ENCODE measurements around the gene TBC1D9.

The TBC1D9 gene

DNA sequence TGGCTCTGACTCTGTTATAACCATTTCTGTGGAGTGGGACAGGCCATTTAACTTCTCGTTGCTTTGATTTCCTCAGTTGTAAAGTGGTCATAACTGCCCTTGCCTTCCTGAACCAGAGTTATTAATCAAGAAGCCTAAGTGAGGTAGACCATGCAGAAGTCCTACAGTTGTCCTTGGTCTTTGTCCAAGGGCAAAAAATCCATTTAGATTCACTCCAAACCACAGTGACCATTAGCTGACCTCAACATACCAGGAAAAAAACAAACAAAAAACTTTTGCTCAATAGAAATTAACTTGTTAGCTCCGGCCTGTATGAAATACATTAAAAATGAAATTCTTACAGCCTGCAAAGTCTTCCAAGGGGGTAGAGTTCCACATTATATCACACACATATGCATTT lies 52.7 kb downstream of the TBC1D9 start:
- Histone ChIP-seq H3K36me3 (ENCODE audit: control insufficient read depth, insufficient read depth, low read length) (no peaks in the 10 kb centered on the region), H3K4me2 (ENCODE audit: low read length) (no peak overlapping the region), H3K9me3 (ENCODE audit: control insufficient read depth, low read length) (no peaks in the 10 kb centered on the region), H3K4me1 (peaks cover 4% of the 10 kb centered on the region), H3K27me3 (ENCODE audit: control insufficient read depth, insufficient read depth, low read length) (no peaks in the 10 kb centered on the region), H3K4me3 (ENCODE audit: low read depth, low read length) (no peak overlapping the region), H3K9ac (no peak overlapping the region), H2AFZ (no peak overlapping the region), H3K79me2 (no peaks in the 10 kb centered on the region), H3K27ac (no peak overlapping the region)
- TF ChIP-seq CTCF (IDR thresholded peaks at IDR 0.05): no peak

DNA sequence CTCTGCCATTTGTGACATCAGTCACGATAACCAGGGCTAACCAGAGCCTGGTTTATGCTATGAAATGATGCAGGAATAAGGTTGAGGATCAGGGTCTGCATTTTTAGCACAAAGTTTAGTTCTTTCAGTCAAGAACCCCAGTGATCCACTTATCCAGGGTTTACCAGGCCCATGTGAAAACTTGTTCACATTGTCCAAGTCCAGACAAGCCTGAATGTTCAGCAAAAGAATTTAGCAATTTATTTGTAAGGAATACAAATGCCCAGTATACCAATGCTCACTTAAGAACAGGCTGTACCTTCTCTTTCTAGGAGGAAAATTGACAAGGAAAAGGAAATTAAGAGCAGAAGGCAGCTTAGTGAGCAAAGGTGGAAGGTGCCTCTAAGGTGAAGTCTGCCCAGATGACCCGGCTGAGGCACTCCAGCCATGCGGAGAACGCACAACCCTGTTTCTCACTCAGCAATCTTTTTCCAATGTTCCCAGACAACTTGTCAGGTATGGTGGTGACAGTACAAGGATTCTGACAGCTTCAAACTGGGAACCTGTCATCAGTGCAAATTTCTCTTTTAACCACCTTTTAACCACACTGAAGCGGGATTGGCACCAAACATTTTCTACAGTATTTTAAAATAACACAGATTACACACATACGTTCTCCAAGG lies 54.0 kb downstream of the TBC1D9 start:
- no peaks in the 10 kb centered on the region for H3K36me3 ChIP-seq (ENCODE audit: control insufficient read depth, insufficient read depth, low read length)
- no peak overlapping the region for H3K4me2 ChIP-seq (ENCODE audit: low read length)
- H3K9me3 ChIP-seq (ENCODE audit: control insufficient read depth, low read length): no peaks in the 10 kb centered on the region
- no peaks in the 10 kb centered on the region for H3K27me3 ChIP-seq (ENCODE audit: control insufficient read depth, insufficient read depth, low read length)
- H2AFZ ChIP-seq: no peak overlapping the region
- no peak overlapping the region for H3K27ac ChIP-seq
- H3K4me1 ChIP-seq: peaks cover 4% of the 10 kb centered on the region
- H3K9ac ChIP-seq: no peak overlapping the region
- H3K4me3 ChIP-seq (ENCODE audit: low read depth, low read length): no peak overlapping the region
- H3K79me2 ChIP-seq: no peaks in the 10 kb centered on the region
- no peak for TF ChIP-seq CTCF (IDR thresholded peaks at IDR 0.05)

DNA sequence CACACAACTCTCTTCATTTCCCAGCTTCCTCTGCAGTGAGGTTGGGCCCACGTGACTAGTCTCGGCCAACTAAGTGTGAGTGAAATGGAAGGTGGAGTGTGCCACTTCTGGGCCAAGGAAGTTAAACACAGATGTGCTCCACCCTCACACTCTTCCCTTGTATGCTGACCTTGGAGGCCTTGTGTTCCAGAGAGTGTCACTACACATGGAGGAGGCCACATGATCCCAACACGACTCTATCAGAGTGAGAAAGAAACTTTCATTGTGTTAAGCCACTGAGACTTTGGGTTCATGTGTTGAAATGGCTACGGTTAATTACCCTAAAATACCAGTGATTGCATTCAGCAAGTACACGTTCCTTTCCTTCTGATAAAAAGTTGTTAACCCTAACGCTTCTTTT lies 55.1 kb downstream of the TBC1D9 start:
- Histone ChIP-seq H3K27ac (no peak overlapping the region), H3K27me3 (ENCODE audit: control insufficient read depth, insufficient read depth, low read length) (no peaks in the 10 kb centered on the region), H3K4me3 (ENCODE audit: low read depth, low read length) (no peak overlapping the region), H3K36me3 (ENCODE audit: control insufficient read depth, insufficient read depth, low read length) (no peaks in the 10 kb centered on the region), H3K9ac (no peak overlapping the region), H2AFZ (no peak overlapping the region), H3K79me2 (no peaks in the 10 kb centered on the region), H3K4me1 (peaks cover 3% of the 10 kb centered on the region), H3K4me2 (ENCODE audit: low read length) (no peak overlapping the region), H3K9me3 (ENCODE audit: control insufficient read depth, low read length) (no peaks in the 10 kb centered on the region)
- no peak for TF ChIP-seq CTCF (IDR thresholded peaks at IDR 0.05)

- H3K27ac ChIP-seq: no peak overlapping the region
- no peaks in the 10 kb centered on the region for H3K79me2 ChIP-seq
- TF ChIP-seq CTCF (IDR thresholded peaks at IDR 0.05): no peak
Observed at GRCh38 chr4:140697709-140698560, 58.2 kb downstream of the TBC1D9 start.

More at GRCh38 chr4:140697709-140698560, 58.2 kb downstream of the TBC1D9 start:
- H3K9me3 ChIP-seq (ENCODE audit: control insufficient read depth, low read length): no peaks in the 10 kb centered on the region
- H3K9ac ChIP-seq: no peak overlapping the region
- no peaks in the 10 kb centered on the region for H3K4me1 ChIP-seq
- H3K4me2 ChIP-seq (ENCODE audit: low read length): no peak overlapping the region
- no peak overlapping the region for H2AFZ ChIP-seq
- no peaks in the 10 kb centered on the region for H3K36me3 ChIP-seq (ENCODE audit: control insufficient read depth, insufficient read depth, low read length)
- H3K27me3 ChIP-seq (ENCODE audit: control insufficient read depth, insufficient read depth, low read length): no peaks in the 10 kb centered on the region
- H3K4me3 ChIP-seq (ENCODE audit: low read depth, low read length): no peak overlapping the region

Data from parathyroid adenoma (tissue), 2 donors.